SK-N-SH (cell line): ENCODE measurements around the gene APOD. TPM values are rescaled to one million over a fixed set of nuclear protein-coding genes. Genes with fewer than 3 reads are reported as not detected.

Experiments
- CTCF ChIA-PET: fragments of 300-600, 350-600 bp; formaldehyde crosslinking; extraction: SDS; loops from one replicate; lab custom pipeline; 2021; lab: Yijun Ruan, JAX
- POLR2A ChIA-PET: fragments of 350-600 bp; sonication (Branson Sonifier 250); formaldehyde crosslinking; extraction: SDS; loops from one replicate; lab custom pipeline; 2020; ENCODE audit warnings: antibody characterized with exemption, inconsistent platforms; lab: Yijun Ruan, JAX
- DNase-seq: peaks from one replicate; pipeline ENCODE4 v3.0.0; 2012
- H2AFZ ChIP-seq: fragments of 200-600 bp; sonication (generic); 2 replicates; pipeline ENCODE4 v1.8.1; 2016; ENCODE audit warnings: antibody characterized with exemption, mild to moderate bottlenecking, low read depth
- H3F3A ChIP-seq: fragments of 200-600 bp; sonication (generic); replicated peaks from 2 replicates; pipeline ENCODE3; 2016; ENCODE audit warnings: antibody characterized with exemption, mild to moderate bottlenecking; ENCODE audit not compliant: insufficient read depth
- H3K27ac ChIP-seq, 2 experiments: fragments of 200-500 bp in 1 of 2; fragments of 200-600 bp in 1 of 2; sonication (Bioruptor generic) in 1 of 2; sonication (generic), shearing (Covaris generic) in 1 of 2; 2 replicates each; pipeline versions ENCODE4 v1.5.1 to v1.6.1; 2014 to 2016; ENCODE audit warnings: low read depth in 2 of 2, inconsistent platforms in 1 of 2, low read length in 1 of 2, mild to moderate bottlenecking in 1 of 2, mixed read lengths in 1 of 2
- H3K27me3 ChIP-seq: fragments of 200-600 bp; sonication (generic), shearing (Covaris generic); 2 replicates; pipeline ENCODE4 v1.6.1; 2016; ENCODE audit warnings: mixed run types; ENCODE audit not compliant: insufficient read depth
- H3K36me3 ChIP-seq, 2 experiments: fragments of 200-500 bp in 1 of 2; fragments of 200-600 bp in 1 of 2; sonication (Bioruptor generic) in 1 of 2; sonication (generic) in 1 of 2; replicated peaks in 1 of 2; 2 replicates each; pipeline versions ENCODE3 to v1.5.1; 2014 to 2016; ENCODE audit warnings: low read length in 1 of 2, mild to moderate bottlenecking in 1 of 2; ENCODE audit not compliant: insufficient read depth in 2 of 2, control insufficient read depth in 1 of 2
- H3K4me1 ChIP-seq, 2 experiments: fragments of 200-500 bp in 1 of 2; fragments of 200-600 bp in 1 of 2; sonication (Bioruptor generic) in 1 of 2; sonication (generic), shearing (Covaris generic) in 1 of 2; 2 replicates each; pipeline versions ENCODE4 v1.5.1 to v1.6.1; 2014 to 2016; ENCODE audit warnings: low read depth in 1 of 2, low read length in 1 of 2, mixed run types in 1 of 2; ENCODE audit not compliant: insufficient read depth in 2 of 2, control insufficient read depth in 1 of 2
- H3K4me2 ChIP-seq: fragments of 200-600 bp; sonication (generic), shearing (Covaris generic); 2 replicates; pipeline ENCODE4 v1.6.1; 2017; ENCODE audit warnings: mixed run types
- H3K4me3 ChIP-seq, 2 experiments: fragments of 200-500 bp in 1 of 2; fragments of 200-600 bp in 1 of 2; sonication (Bioruptor generic) in 1 of 2; sonication (generic), shearing (Covaris generic) in 1 of 2; 2 replicates each; pipeline versions ENCODE4 v1.5.1 to v1.8.1; 2014 to 2016; ENCODE audit warnings: low read depth in 2 of 2, inconsistent platforms in 1 of 2, low read length in 1 of 2, mild to moderate bottlenecking in 1 of 2, mixed read lengths in 1 of 2, moderate library complexity in 1 of 2
- H3K79me2 ChIP-seq: fragments of 200-600 bp; sonication (generic); 2 replicates; pipeline ENCODE4 v1.8.1; 2017; ENCODE audit warnings: mild to moderate bottlenecking; ENCODE audit not compliant: insufficient read depth
- H3K9ac ChIP-seq: fragments of 200-600 bp; sonication (generic); 2 replicates; pipeline ENCODE4 v1.6.1; 2017; ENCODE audit warnings: mixed run types
- H3K9me2 ChIP-seq: fragments of 200-600 bp; sonication (generic); 2 replicates; pipeline ENCODE4 v1.6.1; 2017; ENCODE audit warnings: mixed run types
- H3K9me3 ChIP-seq: fragments of 200-600 bp; sonication (generic); 2 replicates; pipeline ENCODE4 v1.6.1; 2017; ENCODE audit warnings: mixed run types, mild to moderate bottlenecking, moderate library complexity
- H4K20me1 ChIP-seq: fragments of 200-600 bp; sonication (generic); 2 replicates; pipeline ENCODE4 v1.6.1; 2017; ENCODE audit warnings: mild to moderate bottlenecking, mixed run types; ENCODE audit not compliant: insufficient read depth
- CTCF ChIP-seq: fragments of 200-600 bp; sonication (generic); IDR thresholded peaks from 2 replicates; pipeline ENCODE4 v1.6.1; 2017; ENCODE audit warnings: antibody characterized with exemption, mild to moderate bottlenecking, moderate library complexity
- EP300 ChIP-seq, 2 experiments: IDR thresholded peaks; 2 replicates each; pipeline versions ENCODE4 v1.4.0 to v1.6.1; 2012; ENCODE audit warnings: borderline replicate concordance in 1 of 2, low read depth in 1 of 2, low read length in 1 of 2
- FOSL2 ChIP-seq: IDR thresholded peaks from 2 replicates; pipeline ENCODE4 v1.4.0; 2012; ENCODE audit warnings: low read depth, mild to moderate bottlenecking, moderate library complexity, borderline replicate concordance
- FOXJ3 ChIP-seq: sonication (generic); formaldehyde crosslinking; IDR thresholded peaks from 2 replicates; pipeline ENCODE4 v1.5.1; 2020; ENCODE audit warnings: mild to moderate bottlenecking, missing genetic modification reagents
- FOXM1 ChIP-seq: IDR thresholded peaks from 2 replicates; pipeline ENCODE4 v1.4.0; 2012; ENCODE audit warnings: low read depth, mild to moderate bottlenecking
- PBX3 ChIP-seq: IDR thresholded peaks from 2 replicates; pipeline ENCODE4; 2012
- RAD21 ChIP-seq: IDR thresholded peaks from 2 replicates; pipeline ENCODE4 v1.6.1; 2012; ENCODE audit warnings: mild to moderate bottlenecking, low read length
- RCOR1 ChIP-seq: fragments of 150-350 bp; IDR thresholded peaks from 2 replicates; pipeline ENCODE4 v1.6.1; 2017; ENCODE audit warnings: antibody characterized with exemption, low read length
- SMC3 ChIP-seq: IDR thresholded peaks from 2 replicates; pipeline ENCODE4 v1.6.1; 2012; ENCODE audit warnings: low read depth, low read length, improper control_type of control experiment
- TAF1 ChIP-seq: IDR thresholded peaks from 2 replicates; pipeline ENCODE4 v1.6.1; 2012; ENCODE audit warnings: low read depth, mild to moderate bottlenecking, low read length, moderate library complexity, borderline replicate concordance
- TCF12 ChIP-seq: IDR thresholded peaks from 2 replicates; pipeline ENCODE4 v1.4.0; 2012
- TEAD4 ChIP-seq: IDR thresholded peaks from 2 replicates; pipeline ENCODE4 v1.4.0; 2012; ENCODE audit warnings: mild to moderate bottlenecking, borderline replicate concordance; ENCODE audit not compliant: insufficient read depth
- YY1 ChIP-seq: IDR thresholded peaks from 2 replicates; pipeline ENCODE4 v1.4.0; 2012; ENCODE audit warnings: low read depth, mild to moderate bottlenecking
- WGBS: methylation state at CpG from one replicate; pipeline ENCODE4 v1.1.6; 2017; ENCODE audit warnings: low lambda C conversion rate; 5-methylcytosine and 5-hydroxymethylcytosine counted together
- polyA plus RNA-seq, 3 experiments: library from polyadenylated mRNA; depleted of rRNA; stranded (reverse); fragments of >200 nt; gene quantifications; 2 replicates each; pipeline ENCODE4 v1.2.3, GENCODE V29; 2012
- TF ChIP-seq, protein P1 (sequence below): IDR thresholded peaks from 2 replicates; pipeline ENCODE4 v1.6.1; 2012; ENCODE audit warnings: mild to moderate bottlenecking, low read depth, low read length, moderate library complexity
- TF ChIP-seq, protein P2 (sequence below): fragments of 150-350 bp; IDR thresholded peaks from 2 replicates; pipeline ENCODE4 v1.6.1; 2017; ENCODE audit warnings: antibody characterized with exemption, low read length, low read depth, borderline replicate concordance

Gene APOD
- polyA plus RNA-seq, 1 of the 3 experiments (the other 2 are of a cell fraction), result 0.05 TPM

GRCh38 chr3:195577645-195578177, 6.0 kb downstream of the APOD start:
- H3K4me3 ChIP-seq, result no peak overlapping the region
- peaks cover 3% of the 10 kb centered on the region for H3F3A ChIP-seq
- TF ChIP-seq YY1 (no peak), CTCF (no peak), EP300 (IDR thresholded peaks at IDR 0.05; ENCODE audit: borderline replicate concordance in 1 of 2, low read depth in 1 of 2, low read length in 1 of 2) (no peak), FOSL2 (no peak), SMC3 (no peak), RAD21 (no peak), PBX3 (no peak), TAF1 (no peak), TEAD4 (no peak), RCOR1 (no peak), FOXJ3 (CRISPR knock-in tag) (no peak), TCF12 (no peak), FOXM1 (no peak)
- TF ChIP-seq, protein P1, sequence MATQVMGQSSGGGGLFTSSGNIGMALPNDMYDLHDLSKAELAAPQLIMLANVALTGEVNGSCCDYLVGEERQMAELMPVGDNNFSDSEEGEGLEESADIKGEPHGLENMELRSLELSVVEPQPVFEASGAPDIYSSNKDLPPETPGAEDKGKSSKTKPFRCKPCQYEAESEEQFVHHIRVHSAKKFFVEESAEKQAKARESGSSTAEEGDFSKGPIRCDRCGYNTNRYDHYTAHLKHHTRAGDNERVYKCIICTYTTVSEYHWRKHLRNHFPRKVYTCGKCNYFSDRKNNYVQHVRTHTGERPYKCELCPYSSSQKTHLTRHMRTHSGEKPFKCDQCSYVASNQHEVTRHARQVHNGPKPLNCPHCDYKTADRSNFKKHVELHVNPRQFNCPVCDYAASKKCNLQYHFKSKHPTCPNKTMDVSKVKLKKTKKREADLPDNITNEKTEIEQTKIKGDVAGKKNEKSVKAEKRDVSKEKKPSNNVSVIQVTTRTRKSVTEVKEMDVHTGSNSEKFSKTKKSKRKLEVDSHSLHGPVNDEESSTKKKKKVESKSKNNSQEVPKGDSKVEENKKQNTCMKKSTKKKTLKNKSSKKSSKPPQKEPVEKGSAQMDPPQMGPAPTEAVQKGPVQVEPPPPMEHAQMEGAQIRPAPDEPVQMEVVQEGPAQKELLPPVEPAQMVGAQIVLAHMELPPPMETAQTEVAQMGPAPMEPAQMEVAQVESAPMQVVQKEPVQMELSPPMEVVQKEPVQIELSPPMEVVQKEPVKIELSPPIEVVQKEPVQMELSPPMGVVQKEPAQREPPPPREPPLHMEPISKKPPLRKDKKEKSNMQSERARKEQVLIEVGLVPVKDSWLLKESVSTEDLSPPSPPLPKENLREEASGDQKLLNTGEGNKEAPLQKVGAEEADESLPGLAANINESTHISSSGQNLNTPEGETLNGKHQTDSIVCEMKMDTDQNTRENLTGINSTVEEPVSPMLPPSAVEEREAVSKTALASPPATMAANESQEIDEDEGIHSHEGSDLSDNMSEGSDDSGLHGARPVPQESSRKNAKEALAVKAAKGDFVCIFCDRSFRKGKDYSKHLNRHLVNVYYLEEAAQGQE, result no peak
- TF ChIP-seq, protein P2, sequence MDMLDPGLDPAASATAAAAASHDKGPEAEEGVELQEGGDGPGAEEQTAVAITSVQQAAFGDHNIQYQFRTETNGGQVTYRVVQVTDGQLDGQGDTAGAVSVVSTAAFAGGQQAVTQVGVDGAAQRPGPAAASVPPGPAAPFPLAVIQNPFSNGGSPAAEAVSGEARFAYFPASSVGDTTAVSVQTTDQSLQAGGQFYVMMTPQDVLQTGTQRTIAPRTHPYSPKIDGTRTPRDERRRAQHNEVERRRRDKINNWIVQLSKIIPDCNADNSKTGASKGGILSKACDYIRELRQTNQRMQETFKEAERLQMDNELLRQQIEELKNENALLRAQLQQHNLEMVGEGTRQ, result no peak
- TF ChIP-seq, all 33 proteins: peak for 0
- Histone ChIP-seq H3K4me2 (peak overlapping the region; percentile 34; the same call in 1 of the 2 replicates), H3K9me2 (no peaks in the 10 kb centered on the region), H3K27me3 (no peaks in the 10 kb centered on the region; the same call in 1 of the 2 replicates), H3K4me1 (no peaks in the 10 kb centered on the region), H3K9ac (no peak overlapping the region), H3K9me3 (no peaks in the 10 kb centered on the region), H3K79me2 (no peaks in the 10 kb centered on the region), H4K20me1 (no peaks in the 10 kb centered on the region), H2AFZ (no peak overlapping the region), H3K36me3 (no peaks in the 10 kb centered on the region), H3K27ac (no peak overlapping the region)
- ChIA-PET CTCF (no interaction called here), POLR2A (no interaction called here)
- 47% methylated on average over 9 of the region's 9 CpGs for WGBS
- no peak for DNase-seq
